Mesothelial cell of epicardium (in vitro differentiated cells): ENCODE data around the gene MSANTD1. TPM values are rescaled to one million over a fixed set of nuclear protein-coding genes. Genes with fewer than 3 reads are reported as not detected.

Experiments used
- DNase-seq, 2 experiments: peaks; one replicate each; pipeline ENCODE4 v3.0.0; 2021; ENCODE audit warnings: low spot score in 2 of 2; ENCODE audit not compliant: unreplicated experiment in 2 of 2
- H3K27ac Mint-ChIP-seq: 2 replicates; pipeline ENCODE4 v1.8.0; 2021; ENCODE audit warnings: mixed read lengths
- H3K27me3 Mint-ChIP-seq: 2 replicates; pipeline ENCODE4 v1.8.0; 2021; ENCODE audit warnings: low read depth, mixed read lengths
- H3K36me3 Mint-ChIP-seq: 2 replicates; pipeline ENCODE4 v1.8.0; 2021; ENCODE audit warnings: mixed read lengths
- H3K4me1 Mint-ChIP-seq: 2 replicates; pipeline ENCODE4 v1.8.0; 2021; ENCODE audit warnings: mixed read lengths
- H3K4me3 Mint-ChIP-seq: 2 replicates; pipeline ENCODE4 v1.8.0; 2021; ENCODE audit warnings: mild to moderate bottlenecking, moderate library complexity, mixed read lengths
- H3K9me3 Mint-ChIP-seq: 2 replicates; pipeline ENCODE4 v1.8.0; 2021; ENCODE audit warnings: mixed read lengths
- total RNA-seq: library from RNA; stranded (reverse); gene quantifications from 3 replicates; pipeline ENCODE4 v1.2.1, GENCODE V29; 2021
- TF ChIP-seq, protein P1 (sequence below): fragments of 200-600 bp; sonication (generic); IDR thresholded peaks from one replicate; pipeline ENCODE4 v1.5.0; 2021; ENCODE audit warnings: antibody characterized with exemption; ENCODE audit not compliant: unreplicated experiment

The MSANTD1 gene
- total RNA-seq, 1 donor from 2014 or later: 2.6 TPM

- H3K4me3 Mint-ChIP-seq: no peak overlapping the region
- H3K27ac Mint-ChIP-seq: no peak overlapping the region
- H3K4me1 Mint-ChIP-seq: no peaks in the 10 kb centered on the region
- H3K9me3 Mint-ChIP-seq: no peaks in the 10 kb centered on the region
- TF ChIP-seq, protein P1, sequence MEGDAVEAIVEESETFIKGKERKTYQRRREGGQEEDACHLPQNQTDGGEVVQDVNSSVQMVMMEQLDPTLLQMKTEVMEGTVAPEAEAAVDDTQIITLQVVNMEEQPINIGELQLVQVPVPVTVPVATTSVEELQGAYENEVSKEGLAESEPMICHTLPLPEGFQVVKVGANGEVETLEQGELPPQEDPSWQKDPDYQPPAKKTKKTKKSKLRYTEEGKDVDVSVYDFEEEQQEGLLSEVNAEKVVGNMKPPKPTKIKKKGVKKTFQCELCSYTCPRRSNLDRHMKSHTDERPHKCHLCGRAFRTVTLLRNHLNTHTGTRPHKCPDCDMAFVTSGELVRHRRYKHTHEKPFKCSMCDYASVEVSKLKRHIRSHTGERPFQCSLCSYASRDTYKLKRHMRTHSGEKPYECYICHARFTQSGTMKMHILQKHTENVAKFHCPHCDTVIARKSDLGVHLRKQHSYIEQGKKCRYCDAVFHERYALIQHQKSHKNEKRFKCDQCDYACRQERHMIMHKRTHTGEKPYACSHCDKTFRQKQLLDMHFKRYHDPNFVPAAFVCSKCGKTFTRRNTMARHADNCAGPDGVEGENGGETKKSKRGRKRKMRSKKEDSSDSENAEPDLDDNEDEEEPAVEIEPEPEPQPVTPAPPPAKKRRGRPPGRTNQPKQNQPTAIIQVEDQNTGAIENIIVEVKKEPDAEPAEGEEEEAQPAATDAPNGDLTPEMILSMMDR: no peak
- no peak for DNase-seq
- no peaks in the 10 kb centered on the region for H3K27me3 Mint-ChIP-seq
- H3K36me3 Mint-ChIP-seq: peaks cover 50% of the 10 kb centered on the region
Observed at GRCh38 chr4:3226944-3227343, 22.0 kb upstream of the MSANTD1 start.

GRCh38 chr4:3227878-3228675, 20.9 kb upstream of the MSANTD1 start:
- H3K27me3 Mint-ChIP-seq: no peaks in the 10 kb centered on the region
- DNase-seq: no peak
- no peaks in the 10 kb centered on the region for H3K9me3 Mint-ChIP-seq
- H3K36me3 Mint-ChIP-seq: peaks cover 41% of the 10 kb centered on the region
- H3K4me3 Mint-ChIP-seq: no peak overlapping the region
- TF ChIP-seq, protein P1: no peak
- H3K4me1 Mint-ChIP-seq: no peaks in the 10 kb centered on the region
- H3K27ac Mint-ChIP-seq: no peak overlapping the region

- H3K27me3 Mint-ChIP-seq: no peaks in the 10 kb centered on the region
- no peak overlapping the region for H3K4me3 Mint-ChIP-seq
- DNase-seq: no peak
- no peak overlapping the region for H3K27ac Mint-ChIP-seq
- H3K9me3 Mint-ChIP-seq: no peaks in the 10 kb centered on the region
- peaks cover 41% of the 10 kb centered on the region for H3K36me3 Mint-ChIP-seq
- H3K4me1 Mint-ChIP-seq: no peaks in the 10 kb centered on the region
- TF ChIP-seq, protein P1: no peak
Observed at GRCh38 chr4:3228881-3229280, 20.1 kb upstream of the MSANTD1 start.

DNA sequence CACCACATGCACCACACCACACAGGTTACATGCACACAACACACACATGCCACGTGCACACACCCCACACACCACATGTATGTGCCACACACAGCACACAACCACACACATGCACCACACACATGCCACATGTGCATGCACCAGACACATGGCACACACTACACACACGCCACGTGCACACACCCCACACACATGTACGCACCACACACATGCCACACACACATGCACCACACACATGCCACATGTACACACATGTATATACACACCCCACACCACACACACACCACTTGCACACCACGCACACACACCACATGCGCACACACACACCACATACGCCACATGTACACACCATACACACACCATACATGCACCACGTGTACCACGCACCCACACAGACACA, 19.6 kb upstream of the MSANTD1 start:
- H3K4me3 Mint-ChIP-seq: no peak overlapping the region
- peaks cover 40% of the 10 kb centered on the region for H3K36me3 Mint-ChIP-seq
- no peak for DNase-seq

DNA sequence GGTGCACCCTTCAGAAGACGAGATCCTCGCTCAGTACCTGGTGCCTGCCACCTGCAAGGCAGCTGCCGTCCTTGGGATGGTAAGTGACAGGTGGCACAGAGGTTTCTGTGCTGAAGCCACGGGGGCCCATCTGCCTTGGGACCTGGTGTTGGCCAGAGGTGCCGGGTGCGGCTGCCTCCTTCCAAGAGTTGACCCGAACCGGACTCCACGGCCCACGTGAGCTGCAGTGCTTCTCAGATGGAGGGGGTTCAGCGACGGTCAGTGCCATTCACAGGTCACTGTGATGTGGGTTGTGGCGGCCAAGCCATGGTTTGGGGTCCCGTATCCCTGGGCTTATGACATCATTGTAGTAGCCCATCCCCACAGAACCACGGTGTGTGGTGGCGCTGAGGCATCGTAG, 19.0 kb upstream of the MSANTD1 start:
- no peak for DNase-seq
- Mint-ChIP-seq H3K27ac (no peak overlapping the region), H3K9me3 (no peaks in the 10 kb centered on the region), H3K4me3 (no peak overlapping the region), H3K4me1 (no peaks in the 10 kb centered on the region), H3K27me3 (no peaks in the 10 kb centered on the region), H3K36me3 (peaks cover 40% of the 10 kb centered on the region)
- TF ChIP-seq, protein P1: no peak

More for the DNA sequence above, 19.6 kb upstream of the MSANTD1 start:
- no peaks in the 10 kb centered on the region for H3K27me3 Mint-ChIP-seq
- H3K4me1 Mint-ChIP-seq: no peaks in the 10 kb centered on the region
- H3K27ac Mint-ChIP-seq: no peak overlapping the region
- TF ChIP-seq, protein P1: no peak
- H3K9me3 Mint-ChIP-seq: no peaks in the 10 kb centered on the region
